ENCODE measurements around the gene FAM118A. TPM values are rescaled to one million over a fixed set of nuclear protein-coding genes. Genes with fewer than 3 reads are reported as not detected.

FAM118A gene
- total and polyA plus RNA-seq, 8 donors, result 23.9 to 210 (median 33.8) TPM

- peaks cover 6 to 17% of the 10 kb centered on the region in 2 donors for H3K4me1 ChIP-seq
- H3K36me3 ChIP-seq, result no peaks in the 10 kb centered on the region
- ATAC-seq (no peak), DNase-seq (no peak)
- no peaks in the 10 kb centered on the region for H3K9me3 ChIP-seq
- no peak overlapping the region for H3K4me3 ChIP-seq
- intact Hi-C loops (cut with DNase I), result no loop called here
- no peak overlapping the region for H3K27ac ChIP-seq
- peaks cover 0 to 10% of the 10 kb centered on the region in 2 donors for H3K27me3 ChIP-seq
- TF ChIP-seq CTCF (IDR thresholded peaks at IDR 0.05), result no peak
Observed at GRCh38 chr22:45262931-45263462, 46.7 kb upstream of the FAM118A start.

GRCh38 chr22:45263463-45264269, 46.1 kb upstream of the FAM118A start:
- peak; percentile 38 to 59 for TF ChIP-seq CTCF (IDR thresholded peaks at IDR 0.05)
- ATAC-seq, result peak; percentile 92
- Histone ChIP-seq H3K27me3 (peaks cover 0 to 12% of the 10 kb centered on the region in 2 donors), H3K27ac (peak overlapping the region in 1 of 2 donors; percentile 53), H3K4me3 (no peak overlapping the region), H3K9me3 (no peaks in the 10 kb centered on the region), H3K4me1 (peaks cover 6 to 18% of the 10 kb centered on the region in 2 donors), H3K36me3 (no peaks in the 10 kb centered on the region)
- intact Hi-C loops (cut with DNase I), result no loop called here
- DNase-seq, result peak in 3 of 4 donors; percentile 74 to 82 (median 77)

- DNase-seq, result no peak
Observed at GRCh38 chr22:45265535-45265934, 44.2 kb upstream of the FAM118A start.

GRCh38 chr22:45268167-45268957, 41.4 kb upstream of the FAM118A start:
- no peaks in the 10 kb centered on the region for H3K9me3 ChIP-seq
- no peak overlapping the region for H3K27ac ChIP-seq
- DNase-seq (peak in 2 of 4 donors; percentile 50 to 57), ATAC-seq (peak; percentile 37)
- no peak for TF ChIP-seq CTCF (IDR thresholded peaks at IDR 0.05)
- H3K27me3 ChIP-seq, result peaks cover 0 to 27% of the 10 kb centered on the region in 2 donors
- peak overlapping the region; percentile 42 to 48 for H3K4me3 ChIP-seq
- H3K4me1 ChIP-seq, result peaks cover 9 to 25% of the 10 kb centered on the region in 2 donors
- no peaks in the 10 kb centered on the region for H3K36me3 ChIP-seq
- intact Hi-C loops (cut with DNase I), result loop anchor here in 1 of 2 donors (5.0 kb wide), 1 partner anchor 164 kb away; no protein-coding TSS in a partner anchor

More at GRCh38 chr22:45265535-45265934, 44.2 kb upstream of the FAM118A start:
- TF ChIP-seq CTCF (IDR thresholded peaks at IDR 0.05), result no peak
- Histone ChIP-seq H3K27me3 (peaks cover 0 to 25% of the 10 kb centered on the region in 2 donors), H3K27ac (no peak overlapping the region), H3K36me3 (no peaks in the 10 kb centered on the region), H3K4me3 (no peak overlapping the region), H3K4me1 (peaks cover 9 to 33% of the 10 kb centered on the region in 2 donors), H3K9me3 (no peaks in the 10 kb centered on the region)
- intact Hi-C loops (cut with DNase I), result loop anchor here in 1 of 2 donors (5.0 kb wide), 1 partner anchor 167 kb away; no protein-coding TSS in a partner anchor
- ATAC-seq, result no peak

Data from left lung (tissue), 10 donors.